Stomach smooth muscle (tissue), 2 donors: ENCODE measurements around the gene TGFBR3.
A peak's percentile ranks its signal among the peaks of the same experiment; 100 is the strongest.

Experiments
- H3K27ac ChIP-seq: one replicate; pipeline ENCODE4 v1.7.0; 2013; ENCODE audit warnings: mild to moderate bottlenecking, low read length, inconsistent platforms
- H3K27me3 ChIP-seq, 2 donors: one replicate each; pipeline ENCODE4 v1.7.0; 2013; ENCODE audit warnings: low read length in 2 of 2; ENCODE audit not compliant: insufficient read depth in 2 of 2, control insufficient read depth in 1 of 2
- H3K36me3 ChIP-seq, 2 donors: one replicate each; pipeline ENCODE4 v1.7.0; 2013; ENCODE audit warnings: low read length in 2 of 2; ENCODE audit not compliant: control insufficient read depth in 2 of 2, insufficient read depth in 2 of 2
- H3K4me1 ChIP-seq: one replicate; pipeline ENCODE4 v1.7.0; 2013; ENCODE audit warnings: low read length; ENCODE audit not compliant: control insufficient read depth, insufficient read depth
- H3K4me3 ChIP-seq, 2 donors: one replicate each; pipeline ENCODE4 v1.7.0; 2013; ENCODE audit warnings: low read length in 2 of 2
- H3K9ac ChIP-seq, 2 donors: one replicate each; pipeline ENCODE4 v1.7.0; 2013; ENCODE audit warnings: low read length in 2 of 2, mild to moderate bottlenecking in 1 of 2
- H3K9me3 ChIP-seq, 2 donors: one replicate each; pipeline ENCODE4 v1.7.0; 2013; ENCODE audit warnings: low read length in 2 of 2; ENCODE audit not compliant: control insufficient read depth in 2 of 2
- donor health status: healthy.
- donor health status: Pancreatic carcinoma.

TGFBR3 gene

DNA sequence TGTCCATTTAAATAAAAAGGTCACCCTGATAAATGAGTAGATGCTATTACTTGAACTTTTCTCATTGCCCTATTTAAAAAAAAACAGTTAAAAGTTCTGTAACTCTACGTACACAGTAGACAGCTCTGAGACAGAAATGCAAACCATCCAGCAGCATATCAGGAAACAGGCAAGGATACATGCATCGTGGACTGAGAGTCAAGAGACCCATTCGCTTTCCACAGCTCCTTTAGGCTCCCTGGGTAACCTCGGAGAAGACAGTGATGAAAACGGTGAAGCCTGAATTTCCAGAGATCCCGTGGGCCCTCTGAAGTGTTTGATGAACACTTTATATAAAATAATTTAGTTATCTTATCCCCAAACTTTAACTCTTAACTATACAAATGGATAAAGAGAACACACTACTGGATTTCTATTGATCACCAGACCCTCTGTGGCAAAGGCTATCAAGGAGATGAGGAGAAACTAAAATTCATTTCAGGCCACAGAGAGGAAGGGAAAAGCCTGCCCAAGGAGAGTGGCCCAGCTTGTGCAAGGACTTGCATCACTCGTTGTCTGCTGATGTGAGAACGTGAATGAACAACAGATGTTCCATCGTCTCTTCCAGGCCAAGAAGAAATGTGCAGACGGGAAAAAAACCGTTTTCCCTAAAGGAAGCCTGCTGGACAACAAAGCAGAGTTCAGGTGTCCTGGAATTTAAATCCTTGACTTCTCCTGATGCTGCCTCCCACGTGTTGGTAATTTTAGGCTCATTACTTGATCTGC, 131.0 kb downstream of the TGFBR3 start:
- peaks cover 51% of the 10 kb centered on the region for H3K4me1 ChIP-seq
- peak overlapping the region; percentile 63 for H3K27ac ChIP-seq
- no peaks in the 10 kb centered on the region for H3K9me3 ChIP-seq
- H3K9ac ChIP-seq: peak overlapping the region in 1 of 2 donors; percentile 22
- H3K36me3 ChIP-seq: peaks cover 0 to 3% of the 10 kb centered on the region in 2 donors
- H3K4me3 ChIP-seq: peak overlapping the region in 1 of 2 donors; percentile 24
- H3K27me3 ChIP-seq: no peaks in the 10 kb centered on the region

DNA sequence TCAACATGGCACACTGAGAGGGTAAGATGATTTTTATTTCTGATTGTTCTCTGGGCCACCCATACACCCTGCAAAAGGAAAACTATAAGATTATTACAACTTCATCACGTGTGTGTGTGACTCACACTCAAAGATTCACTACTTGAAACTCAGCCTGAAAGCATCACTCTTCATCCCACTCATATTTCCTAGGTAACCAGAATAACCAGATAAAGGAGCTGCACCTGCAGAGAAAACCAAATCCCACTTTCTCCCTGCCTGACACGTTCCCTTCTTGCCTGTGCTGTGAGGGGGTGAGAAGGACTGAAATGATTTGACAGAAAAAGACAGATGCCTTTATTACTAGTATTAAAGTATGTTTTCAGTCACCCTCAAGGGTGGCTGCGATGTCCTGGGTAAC, 131.6 kb downstream of the TGFBR3 start:
- H3K27me3 ChIP-seq: no peaks in the 10 kb centered on the region
- peaks cover 0 to 3% of the 10 kb centered on the region in 2 donors for H3K36me3 ChIP-seq
- H3K27ac ChIP-seq: peak overlapping the region; percentile 63
- no peaks in the 10 kb centered on the region for H3K9me3 ChIP-seq
- H3K4me3 ChIP-seq: no peak overlapping the region
- peaks cover 49% of the 10 kb centered on the region for H3K4me1 ChIP-seq
- H3K9ac ChIP-seq: peak overlapping the region in 1 of 2 donors; percentile 22

DNA sequence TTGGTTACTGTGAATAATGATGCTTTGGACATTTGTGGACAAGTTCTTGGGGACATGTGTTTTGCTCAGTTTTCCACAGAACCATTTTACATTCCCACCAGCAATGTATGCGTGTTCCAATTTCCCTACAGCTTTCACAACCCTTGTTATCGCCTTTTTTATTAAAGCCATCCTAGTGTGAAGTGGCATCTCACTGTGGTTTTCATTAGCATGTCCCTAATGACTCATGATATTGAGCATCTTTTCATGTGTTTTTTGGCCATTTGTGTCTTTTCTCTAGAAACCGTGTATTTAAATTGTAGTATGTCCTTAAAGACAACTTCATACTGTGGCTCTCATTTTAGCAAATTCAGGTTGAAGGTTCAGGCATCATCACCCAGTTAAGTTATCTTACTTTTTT, 132.1 kb downstream of the TGFBR3 start:
- no peak overlapping the region for H3K9ac ChIP-seq
- peaks cover 0 to 3% of the 10 kb centered on the region in 2 donors for H3K36me3 ChIP-seq
- H3K4me1 ChIP-seq: peaks cover 49% of the 10 kb centered on the region
- H3K27ac ChIP-seq: peak overlapping the region; percentile 63
- H3K27me3 ChIP-seq: no peaks in the 10 kb centered on the region
- H3K9me3 ChIP-seq: no peaks in the 10 kb centered on the region
- H3K4me3 ChIP-seq: no peak overlapping the region

DNA sequence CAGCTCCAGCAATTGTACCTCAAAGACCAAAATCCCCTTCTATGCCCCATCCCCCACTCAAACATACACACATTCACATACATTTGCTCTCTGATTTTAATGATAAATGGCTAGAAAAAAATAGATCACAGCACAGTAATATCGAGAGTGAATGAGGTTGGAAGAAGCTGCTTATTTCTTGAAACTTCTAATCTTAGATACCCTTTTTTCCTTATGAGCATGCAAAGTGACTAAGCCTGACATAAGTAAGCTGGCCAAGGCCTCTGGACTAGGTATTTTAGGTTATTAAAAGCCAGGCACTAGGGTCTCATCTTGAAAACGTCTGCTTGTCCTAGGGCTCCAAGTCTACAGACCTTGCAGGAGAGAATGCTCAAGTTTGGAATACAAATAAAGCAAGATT, 133.6 kb downstream of the TGFBR3 start:
- Histone ChIP-seq H3K4me3 (no peak overlapping the region), H3K36me3 (peaks cover 0 to 2% of the 10 kb centered on the region in 2 donors), H3K9ac (no peak overlapping the region), H3K9me3 (no peaks in the 10 kb centered on the region), H3K4me1 (peaks cover 52% of the 10 kb centered on the region), H3K27me3 (no peaks in the 10 kb centered on the region), H3K27ac (no peak overlapping the region)

DNA sequence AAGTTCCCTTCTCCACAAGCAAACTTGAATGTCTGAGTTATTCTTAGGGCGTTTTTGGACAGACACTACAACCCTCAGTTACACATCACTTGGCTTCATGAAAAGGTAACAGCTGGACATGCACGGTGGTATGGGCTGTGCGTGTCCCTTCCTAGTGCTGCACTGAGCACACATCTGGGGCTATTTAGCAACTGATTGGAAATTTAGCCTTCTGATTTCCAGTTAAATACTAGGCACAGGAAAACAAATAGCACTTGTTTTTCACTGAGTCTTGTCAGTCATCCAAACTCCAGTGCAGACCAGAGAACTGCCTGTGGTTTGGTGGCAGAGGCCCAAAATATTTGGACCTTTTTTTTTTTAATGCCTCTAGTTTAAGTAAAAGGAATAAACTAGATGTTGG, 134.7 kb downstream of the TGFBR3 start:
- Histone ChIP-seq H3K9ac (no peak overlapping the region), H3K9me3 (peaks cover 0 to 4% of the 10 kb centered on the region in 2 donors), H3K4me1 (peaks cover 51% of the 10 kb centered on the region), H3K27me3 (no peaks in the 10 kb centered on the region), H3K4me3 (peak overlapping the region in 1 of 2 donors; percentile 24), H3K27ac (peak overlapping the region; percentile 31), H3K36me3 (peaks cover 0 to 6% of the 10 kb centered on the region in 2 donors)

DNA sequence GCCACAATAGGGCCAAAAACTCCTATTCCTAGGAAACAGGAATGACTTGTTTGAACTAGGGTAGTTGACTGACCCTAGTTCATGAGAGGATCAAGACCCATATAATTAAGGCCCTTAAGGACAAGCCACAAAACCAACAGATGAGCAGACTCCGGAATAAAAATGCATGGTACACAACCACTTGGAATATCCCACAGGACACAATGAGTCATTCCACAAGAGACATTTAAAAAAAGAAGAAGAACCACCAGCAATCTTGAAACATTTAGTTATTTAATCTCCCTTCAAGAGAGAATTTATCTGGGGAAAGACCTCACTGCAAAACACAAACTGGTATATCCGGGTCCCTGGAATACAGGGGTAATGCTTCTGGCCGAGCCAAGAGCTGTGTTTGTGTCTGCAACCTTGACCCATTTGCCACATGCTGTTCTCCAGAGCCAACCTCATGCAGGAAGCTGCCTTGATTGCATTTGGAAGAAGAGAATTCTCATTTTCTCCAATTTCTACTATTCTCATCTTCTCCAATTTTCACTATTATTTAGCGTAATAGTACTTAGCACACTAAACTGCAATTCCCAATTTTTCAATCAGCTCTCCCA, 135.5 kb downstream of the TGFBR3 start:
- H3K36me3 ChIP-seq: peaks cover 0 to 6% of the 10 kb centered on the region in 2 donors
- H3K4me3 ChIP-seq: no peak overlapping the region
- no peak overlapping the region for H3K9ac ChIP-seq
- H3K27ac ChIP-seq: peak overlapping the region; percentile 25
- peaks cover 0 to 4% of the 10 kb centered on the region in 2 donors for H3K9me3 ChIP-seq
- H3K4me1 ChIP-seq: peaks cover 44% of the 10 kb centered on the region
- no peaks in the 10 kb centered on the region for H3K27me3 ChIP-seq

DNA sequence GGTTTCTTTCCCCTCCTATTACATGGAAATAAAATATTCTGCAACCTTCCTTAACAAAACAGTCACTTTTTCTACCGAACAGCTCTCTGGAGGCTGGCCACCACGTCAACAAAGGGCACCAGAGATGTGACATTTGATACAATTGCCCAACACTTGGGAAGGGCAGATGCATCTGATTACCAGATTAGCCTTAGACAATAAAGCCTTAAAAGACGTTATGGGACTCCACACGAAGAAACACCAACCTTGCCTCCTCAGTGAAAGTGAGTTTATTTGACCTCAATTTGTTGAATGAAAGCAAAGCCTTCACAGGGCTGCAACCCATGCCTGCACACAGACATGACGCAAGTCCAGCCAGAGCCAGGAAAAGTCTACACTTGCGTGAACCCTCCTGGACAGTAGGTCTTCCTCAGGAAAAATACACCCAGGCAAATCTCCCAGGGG, 136.1 kb downstream of the TGFBR3 start:
- H3K4me1 ChIP-seq: peaks cover 45% of the 10 kb centered on the region
- H3K9me3 ChIP-seq: peaks cover 0 to 4% of the 10 kb centered on the region in 2 donors
- no peaks in the 10 kb centered on the region for H3K27me3 ChIP-seq
- no peak overlapping the region for H3K9ac ChIP-seq
- no peak overlapping the region for H3K4me3 ChIP-seq
- peak overlapping the region; percentile 25 for H3K27ac ChIP-seq
- peaks cover 0 to 5% of the 10 kb centered on the region in 2 donors for H3K36me3 ChIP-seq

DNA sequence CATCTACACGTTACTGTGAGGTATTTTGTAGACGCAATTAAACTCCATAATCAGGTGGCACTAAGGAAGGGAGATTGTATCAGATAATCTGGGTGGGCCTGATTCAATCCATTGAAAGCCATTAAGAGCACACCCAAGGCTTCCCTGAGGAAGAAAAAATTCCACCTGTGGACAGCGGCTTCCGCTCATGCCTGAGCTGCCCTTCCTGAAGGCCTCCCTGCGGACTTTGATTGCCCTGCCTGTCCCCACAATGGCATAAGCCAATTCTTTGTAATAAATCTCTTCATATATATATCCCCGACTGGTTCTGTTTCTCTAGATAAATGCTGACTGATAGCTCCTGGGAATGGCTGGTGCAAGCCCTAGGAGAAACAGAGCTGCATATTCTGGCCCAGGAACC, 138.3 kb downstream of the TGFBR3 start:
- H3K4me1 ChIP-seq: peaks cover 56% of the 10 kb centered on the region
- no peak overlapping the region for H3K4me3 ChIP-seq
- no peak overlapping the region for H3K27ac ChIP-seq
- H3K9ac ChIP-seq: no peak overlapping the region
- H3K27me3 ChIP-seq: no peaks in the 10 kb centered on the region
- H3K9me3 ChIP-seq: peaks cover 0 to 4% of the 10 kb centered on the region in 2 donors
- H3K36me3 ChIP-seq: peaks cover 0 to 5% of the 10 kb centered on the region in 2 donors

DNA sequence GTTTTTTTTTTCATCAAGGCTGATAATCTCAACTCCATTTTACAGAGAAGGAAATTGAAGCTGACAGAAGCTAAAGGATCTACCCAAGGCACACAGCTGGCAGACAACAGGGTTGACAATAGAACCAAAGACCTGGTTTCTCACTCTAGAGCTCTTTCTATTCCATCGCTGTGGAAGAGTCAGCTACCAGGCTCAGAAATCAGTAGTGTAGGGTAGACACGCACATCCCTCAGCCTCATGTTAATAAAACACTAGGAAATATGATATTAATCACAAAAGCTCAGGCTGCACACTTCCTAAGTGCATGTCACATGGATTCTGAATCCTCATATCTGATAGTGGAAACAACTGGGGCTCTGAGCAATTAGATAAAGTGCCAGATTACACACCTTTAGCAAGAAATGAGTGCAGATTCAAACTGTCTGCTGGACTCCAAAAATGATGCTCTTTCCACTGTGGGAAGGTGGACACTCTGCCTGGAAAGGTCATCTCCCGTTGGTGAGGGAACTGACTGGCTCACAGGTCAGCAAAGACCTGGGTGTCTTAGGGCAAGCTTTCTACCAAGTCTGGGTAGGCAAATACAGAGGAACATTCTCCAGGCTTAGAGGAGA, 139.1 kb downstream of the TGFBR3 start:
- H3K4me1 ChIP-seq: peaks cover 58% of the 10 kb centered on the region
- no peaks in the 10 kb centered on the region for H3K27me3 ChIP-seq
- H3K27ac ChIP-seq: peak overlapping the region; percentile 18

DNA sequence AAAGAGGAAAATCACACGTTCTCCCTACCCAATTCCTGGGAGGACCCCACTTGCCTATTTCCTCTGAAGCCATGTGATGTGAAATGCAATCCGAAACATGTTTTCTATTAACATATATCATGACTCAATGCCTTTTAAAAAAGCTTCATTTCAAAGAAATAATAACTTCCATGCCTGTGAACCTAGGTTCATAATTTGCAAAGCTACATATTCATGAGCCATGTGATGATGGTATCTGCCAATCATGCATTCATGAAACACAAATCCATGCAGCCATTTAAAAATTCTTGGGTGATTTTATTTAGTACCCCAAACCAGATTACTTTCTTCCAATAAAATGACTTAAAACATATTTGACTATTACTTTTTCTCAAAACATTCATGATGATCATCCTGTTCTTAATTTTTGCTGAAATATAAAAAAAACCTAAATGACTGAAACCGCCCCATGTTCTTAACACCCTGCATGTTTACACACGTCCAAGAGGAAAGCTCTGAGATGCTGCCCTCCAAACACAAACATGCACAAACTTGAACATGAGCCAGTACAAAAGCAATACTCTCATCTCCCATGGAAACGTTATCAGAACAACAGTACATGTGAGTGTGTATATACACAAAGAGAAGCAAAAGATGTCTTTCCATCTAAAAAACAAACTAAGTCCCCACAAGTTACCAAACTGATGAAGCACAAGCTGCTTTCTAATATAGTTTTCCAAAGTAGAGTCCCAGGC, 140.1 kb downstream of the TGFBR3 start:
- Histone ChIP-seq H3K4me1 (peaks cover 56% of the 10 kb centered on the region), H3K4me3 (no peak overlapping the region), H3K9me3 (peaks cover 0 to 4% of the 10 kb centered on the region in 2 donors), H3K27me3 (no peaks in the 10 kb centered on the region), H3K36me3 (peaks cover 0 to 5% of the 10 kb centered on the region in 2 donors), H3K27ac (no peak overlapping the region), H3K9ac (no peak overlapping the region)

More for the DNA sequence above, 139.1 kb downstream of the TGFBR3 start:
- H3K4me3 ChIP-seq: no peak overlapping the region
- H3K36me3 ChIP-seq: peaks cover 0 to 5% of the 10 kb centered on the region in 2 donors
- no peak overlapping the region for H3K9ac ChIP-seq
- peaks cover 0 to 4% of the 10 kb centered on the region in 2 donors for H3K9me3 ChIP-seq
